Aorta (tissue), 5 donors: ENCODE measurements around the gene IFT52. TPM values are rescaled to one million over a fixed set of nuclear protein-coding genes. Genes with fewer than 3 reads are reported as not detected.

Experiments
- ATAC-seq: fragments of 200-7000 bp; cut with Tn5 transposase; one replicate; pipeline ENCODE4 v1.9.1; 2022; ENCODE audit warnings: moderate library complexity; ENCODE audit not compliant: low FRiP score
- DNase-seq, 2 donors: peaks; one replicate each; pipeline ENCODE4 v3.0.0-alpha.2; 2020
- H3K27ac ChIP-seq, 2 donors: one replicate each; pipeline ENCODE4 v1.5.1; 2013; ENCODE audit warnings: low read length in 2 of 2, mild to moderate bottlenecking in 2 of 2, moderate library complexity in 2 of 2, control low read depth in 1 of 2, inconsistent platforms in 1 of 2, low read depth in 1 of 2
- H3K27me3 ChIP-seq, 2 donors: one replicate each; pipeline ENCODE4 v1.6.1; 2013; ENCODE audit warnings: control low read depth in 1 of 2, low read length in 1 of 2, mild to moderate bottlenecking in 1 of 2, moderate library complexity in 1 of 2; ENCODE audit not compliant: insufficient read depth in 2 of 2, control insufficient read depth in 1 of 2
- H3K36me3 ChIP-seq, 2 donors: one replicate each; pipeline ENCODE4 v1.6.1; 2013; ENCODE audit warnings: control low read depth in 1 of 2, low read length in 1 of 2, mild to moderate bottlenecking in 1 of 2; ENCODE audit not compliant: insufficient read depth in 2 of 2, control insufficient read depth in 1 of 2
- H3K4me1 ChIP-seq, 2 donors: one replicate each; pipeline ENCODE4 v1.6.1; 2013; ENCODE audit warnings: low read length in 2 of 2, control low read depth in 1 of 2, mild to moderate bottlenecking in 1 of 2, moderate library complexity in 1 of 2; ENCODE audit not compliant: insufficient read depth in 2 of 2, control insufficient read depth in 1 of 2
- H3K4me3 ChIP-seq, 2 donors: one replicate each; pipeline ENCODE4 v1.5.1; 2013; ENCODE audit warnings: low read length in 2 of 2, control low read depth in 1 of 2, mild to moderate bottlenecking in 1 of 2
- H3K9me3 ChIP-seq: one replicate; pipeline ENCODE4 v1.6.1; 2013; ENCODE audit warnings: mild to moderate bottlenecking, low read length; ENCODE audit not compliant: control insufficient read depth
- WGBS, 2 donors: extraction: QIAGEN DNeasy Blood & Tissue Kit; methylation state at CpG; one replicate each; pipeline ENCODE4 v1.1.7; 2013; 5-methylcytosine and 5-hydroxymethylcytosine counted together
- intact Hi-C, 2 donors: fragments of 100-400 bp; cut with DNase I; formaldehyde crosslinking; loops; one replicate each; pipeline versions ENCODE4 v1.14.2 to v1.15.0; 2022
- polyA plus RNA-seq, 2 donors: library from polyadenylated mRNA; stranded (reverse); fragments of 200-250 nt; gene quantifications; one replicate each; pipeline ENCODE4 v1.2.3, GENCODE V29; 2013
- total RNA-seq, 2 donors: library from RNA; stranded (reverse); fragmentation: NEBNext Ultra II Directional; extraction: Animal tissue kit (Norgen Biotek cat#: 25700); gene quantifications; one replicate each; pipeline ENCODE4 v1.2.1, GENCODE V29; 2021
- donor health status: healthy with polysubstance abuse.
- donor health status: Bipolar disorder and iron deficiency.
- donor health status: DM: no; HTN: no; CAD: no.
- donor health status: DM: no; HTN: no; CAD: no.
- donor health status: DM: yes; HTN: yes; CAD: no.

IFT52 gene
- total and polyA plus RNA-seq, 4 donors = 20.5 to 38.5 (median 28.6) TPM

- Histone ChIP-seq H3K4me1 (no peaks in the 10 kb centered on the region), H3K4me3 (no peak within 1 kb of the TSS), H3K27ac (no peak within 1 kb of the TSS), H3K9me3 (no peaks in the 10 kb centered on the region), H3K27me3 (no peaks in the 10 kb centered on the region), H3K36me3 (no peaks in the 10 kb centered on the region)
- intact Hi-C loops = no loop called here
- DNase-seq (peak; percentile 61 to 81), ATAC-seq (peak; percentile 70)
- WGBS, 2 donors = 10 to 32% methylated on average over 27 to 90 of the region's 90 CpGs
Observed at GRCh38 chr20:43666376-43667328, 75.9 kb downstream of the IFT52 start, which contains the start of gene MYBL2. MYBL2 (plus strand) TSS chr20:43667114; CDS start chr20:43667284, 170 bp downstream.

DNA sequence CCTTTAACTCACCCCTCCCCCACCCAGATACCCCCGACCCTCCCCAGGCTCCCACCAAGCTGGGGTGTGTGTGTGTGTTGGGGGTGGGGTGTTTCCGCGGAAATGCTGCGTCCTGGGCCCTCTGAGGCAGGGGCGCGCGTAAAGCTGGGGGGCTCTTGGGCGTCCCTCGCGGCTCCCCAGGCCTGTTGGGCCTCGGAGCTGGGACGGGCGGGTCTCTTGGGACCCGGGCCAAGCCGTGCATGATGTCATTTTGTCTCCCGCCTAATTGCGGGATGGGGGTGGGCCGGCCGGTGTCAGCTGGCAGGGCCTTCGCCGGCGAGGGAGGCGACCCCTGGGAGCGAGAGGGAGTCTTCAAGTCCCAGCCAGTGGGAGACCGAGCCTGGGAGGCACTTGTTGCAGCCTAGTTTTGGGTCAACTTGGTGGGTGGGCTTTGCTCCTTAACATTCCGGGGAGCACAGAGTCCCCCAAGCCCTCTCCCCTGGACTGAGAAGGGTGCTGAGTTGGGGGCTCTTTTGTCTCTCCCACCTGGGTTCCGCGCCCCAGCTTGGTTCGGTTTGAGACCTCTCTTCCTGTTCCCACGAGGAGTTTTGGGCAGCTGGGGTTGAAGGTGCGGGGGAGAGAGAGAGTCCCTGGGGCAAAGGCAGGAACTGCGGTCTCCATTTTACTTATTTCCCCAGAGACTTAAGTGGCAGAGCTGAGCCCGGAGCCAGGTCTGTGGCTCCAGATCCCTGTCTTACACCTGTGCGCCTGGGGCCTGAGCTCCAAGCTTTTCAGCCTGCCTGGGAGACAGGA is 76.8 kb downstream of the IFT52 start:
- no peak overlapping the region for H3K27ac ChIP-seq
- no peaks in the 10 kb centered on the region for H3K9me3 ChIP-seq
- no peak overlapping the region for H3K4me3 ChIP-seq
- 2 to 4% methylated on average over 33 to 34 of the region's 34 CpGs for WGBS, 2 donors
- ATAC-seq (no peak), DNase-seq (peak in 1 of 2 donors; percentile 70)
- intact Hi-C loops = no loop called here
- H3K4me1 ChIP-seq = no peaks in the 10 kb centered on the region
- no peaks in the 10 kb centered on the region for H3K36me3 ChIP-seq
- no peaks in the 10 kb centered on the region for H3K27me3 ChIP-seq

DNA sequence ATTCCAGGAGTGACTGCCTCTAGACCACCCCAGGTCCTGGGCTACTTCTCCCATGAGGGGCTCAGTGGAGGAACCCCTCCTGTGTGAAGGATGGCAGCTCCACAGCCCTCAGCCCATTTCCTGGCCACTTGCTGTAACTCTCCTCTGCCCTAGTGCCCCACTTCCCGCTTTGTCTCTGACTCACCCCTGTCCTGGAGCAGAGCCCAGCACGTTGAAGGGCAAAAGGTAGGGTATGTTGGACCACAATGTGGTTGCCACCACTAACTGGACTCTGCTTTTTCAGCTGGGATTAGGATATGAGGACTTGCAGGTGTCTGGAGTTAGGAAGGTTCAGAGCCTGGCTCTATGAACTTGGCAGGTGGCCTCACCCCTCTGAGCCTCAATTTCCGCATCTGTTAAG is 78.6 kb downstream of the IFT52 start:
- WGBS, 2 donors = 80 to 85% methylated on average over 3 of the region's 3 CpGs
- H3K4me1 ChIP-seq = no peaks in the 10 kb centered on the region
- no peak overlapping the region for H3K27ac ChIP-seq
- H3K36me3 ChIP-seq = no peaks in the 10 kb centered on the region
- DNase-seq (no peak), ATAC-seq (no peak)
- H3K9me3 ChIP-seq = no peaks in the 10 kb centered on the region
- intact Hi-C loops = no loop called here
- H3K4me3 ChIP-seq = no peak overlapping the region
- no peaks in the 10 kb centered on the region for H3K27me3 ChIP-seq

DNA sequence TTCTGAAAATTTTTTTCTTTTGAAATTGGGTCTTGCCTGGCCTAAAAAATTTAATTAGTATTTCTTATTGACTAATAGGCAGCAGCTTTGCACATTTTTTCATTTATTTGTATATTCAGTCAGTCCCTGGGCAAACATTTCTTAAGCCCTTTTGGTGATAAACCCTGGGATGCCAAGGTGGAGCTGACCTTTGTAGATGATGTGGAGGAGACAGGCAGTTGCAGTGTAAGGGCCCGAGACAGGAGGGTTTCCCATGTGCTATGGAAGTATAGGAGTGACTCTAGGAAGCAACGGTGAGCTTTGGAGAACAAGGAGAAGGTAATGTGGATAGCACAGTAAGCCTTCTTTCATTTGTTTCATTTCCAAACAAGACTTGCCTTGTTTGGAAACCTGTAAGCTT is 79.7 kb downstream of the IFT52 start:
- Histone ChIP-seq H3K4me3 (no peak overlapping the region), H3K27me3 (no peaks in the 10 kb centered on the region), H3K36me3 (no peaks in the 10 kb centered on the region), H3K4me1 (no peaks in the 10 kb centered on the region), H3K9me3 (no peaks in the 10 kb centered on the region), H3K27ac (no peak overlapping the region)
- intact Hi-C loops = no loop called here
- WGBS, 2 donors = 86 to 93% methylated on average over 2 of the region's 2 CpGs
- no peak for ATAC-seq
- no peak for DNase-seq

DNA sequence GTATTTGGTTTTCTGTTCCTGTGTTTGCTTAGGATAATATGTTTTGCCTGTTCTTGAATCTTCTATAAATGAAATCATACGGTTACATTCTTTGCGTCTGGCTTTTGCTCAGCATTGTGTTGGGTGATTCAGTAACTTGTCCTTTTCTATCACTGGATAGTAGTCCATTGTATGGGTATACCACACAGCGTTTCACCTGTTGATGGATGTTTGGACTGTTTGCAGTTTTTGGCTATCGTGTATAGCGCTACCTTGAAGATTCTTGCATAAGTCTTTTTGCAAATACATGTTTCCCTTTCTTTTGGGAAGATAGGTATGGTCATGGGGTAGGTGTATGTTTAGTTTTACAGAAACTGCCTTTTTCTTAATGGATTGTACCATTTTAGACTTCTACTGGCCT is 85.6 kb downstream of the IFT52 start:
- Histone ChIP-seq H3K27ac (no peak overlapping the region), H3K9me3 (no peaks in the 10 kb centered on the region), H3K36me3 (no peaks in the 10 kb centered on the region), H3K4me3 (no peak overlapping the region), H3K27me3 (no peaks in the 10 kb centered on the region), H3K4me1 (no peaks in the 10 kb centered on the region)
- 92 to 93% methylated on average over 5 of the region's 5 CpGs for WGBS, 2 donors
- ATAC-seq = no peak
- no peak for DNase-seq
- intact Hi-C loops = no loop called here

- no peaks in the 10 kb centered on the region for H3K36me3 ChIP-seq
- DNase-seq (no peak), ATAC-seq (no peak)
- H3K27me3 ChIP-seq = no peaks in the 10 kb centered on the region
- no peaks in the 10 kb centered on the region for H3K9me3 ChIP-seq
- H3K4me1 ChIP-seq = no peaks in the 10 kb centered on the region
- 81 to 84% methylated on average over 7 of the region's 7 CpGs for WGBS, 2 donors
- intact Hi-C loops = no loop called here
- H3K4me3 ChIP-seq = no peak overlapping the region
- H3K27ac ChIP-seq = no peak overlapping the region
Observed at GRCh38 chr20:43680981-43681380, 90.2 kb downstream of the IFT52 start.

GRCh38 chr20:43681468-43681942 is 90.8 kb downstream of the IFT52 start:
- Histone ChIP-seq H3K27ac (no peak overlapping the region), H3K9me3 (no peaks in the 10 kb centered on the region), H3K36me3 (no peaks in the 10 kb centered on the region), H3K4me1 (no peaks in the 10 kb centered on the region), H3K4me3 (no peak overlapping the region), H3K27me3 (no peaks in the 10 kb centered on the region)
- WGBS, 2 donors = 22 to 26% methylated on average over 8 of the region's 8 CpGs
- ATAC-seq = no peak
- intact Hi-C loops = no loop called here
- DNase-seq = no peak

GRCh38 chr20:43681991-43682410 is 91.3 kb downstream of the IFT52 start:
- Histone ChIP-seq H3K27ac (no peak overlapping the region), H3K36me3 (no peaks in the 10 kb centered on the region), H3K27me3 (no peaks in the 10 kb centered on the region), H3K9me3 (no peaks in the 10 kb centered on the region), H3K4me3 (no peak overlapping the region), H3K4me1 (no peaks in the 10 kb centered on the region)
- intact Hi-C loops = no loop called here
- ATAC-seq (no peak), DNase-seq (no peak)
- 79 to 81% methylated on average over 2 of the region's 2 CpGs for WGBS, 2 donors
